Measurements from ENCODE around the gene CMA1.

DNA sequence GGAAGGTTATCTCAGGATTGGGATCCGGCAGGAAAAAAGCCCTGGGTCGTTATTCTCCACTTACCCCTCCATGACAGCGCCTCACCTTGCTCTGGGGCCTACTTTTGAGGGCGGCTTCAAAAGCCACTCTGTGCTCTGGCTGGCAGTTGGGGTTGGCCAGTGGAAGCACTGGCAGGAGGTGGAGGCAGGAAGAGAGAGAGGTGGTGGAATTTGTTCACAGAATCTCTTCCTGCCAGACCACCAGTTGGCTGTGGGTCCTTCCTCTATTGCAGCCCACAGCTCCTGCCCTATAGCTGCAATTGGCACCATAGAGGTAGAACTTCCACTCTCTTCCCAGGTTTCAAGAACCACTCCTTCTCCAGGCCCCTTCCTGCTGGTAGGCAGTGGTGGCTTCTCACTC lies 32.8 kb downstream of the CMA1 start:
- TF ChIP-seq CTCF (conservative IDR thresholded peaks at IDR 0.05; ENCODE audit: low read depth, low read length) (no peak), EZH2 (IDR thresholded peaks at IDR 0.05; ENCODE audit: borderline replicate concordance, low read depth, low read length, poor library complexity, severe bottlenecking) (no peak)
